Hematopoietic multipotent progenitor cell treated with erythropoietin and hydrocortisone succinate and interleukin-3 and kit ligand, for 6 days (in vitro differentiated cells): ENCODE measurements around the gene PRKG1.

Source experiments
- DNase-seq: peaks from one replicate; pipeline ENCODE4 v3.0.0-alpha.2; 2015

Gene PRKG1

GRCh38 chr10:51861051-51861450 is 786.8 kb downstream of the PRKG1 start:
- DNase-seq = no peak

GRCh38 chr10:51861731-51862130 is 787.4 kb downstream of the PRKG1 start:
- no peak for DNase-seq

- no peak for DNase-seq
Measured at GRCh38 chr10:51862149-51862548, 787.9 kb downstream of the PRKG1 start.

GRCh38 chr10:51867956-51868355 is 793.7 kb downstream of the PRKG1 start:
- DNase-seq = no peak

GRCh38 chr10:51874131-51874530 is 799.8 kb downstream of the PRKG1 start:
- no peak for DNase-seq

- DNase-seq = no peak
Measured at GRCh38 chr10:51875610-51876009, 801.3 kb downstream of the PRKG1 start.

GRCh38 chr10:51876503-51876902 is 802.2 kb downstream of the PRKG1 start:
- DNase-seq = no peak

GRCh38 chr10:51876979-51877378 is 802.7 kb downstream of the PRKG1 start:
- DNase-seq = no peak

GRCh38 chr10:51877636-51878035 is 803.3 kb downstream of the PRKG1 start:
- no peak for DNase-seq

GRCh38 chr10:51878695-51879094 is 804.4 kb downstream of the PRKG1 start:
- DNase-seq = no peak

GRCh38 chr10:51879238-51879637 is 805.0 kb downstream of the PRKG1 start:
- no peak for DNase-seq

GRCh38 chr10:51881213-51881612 is 806.9 kb downstream of the PRKG1 start:
- DNase-seq = no peak

- no peak for DNase-seq
Measured at GRCh38 chr10:51886438-51887068, 812.3 kb downstream of the PRKG1 start.

- no peak for DNase-seq
Measured at GRCh38 chr10:51888263-51888662, 814.0 kb downstream of the PRKG1 start.

- no peak for DNase-seq
Measured at GRCh38 chr10:51892313-51892712, 818.0 kb downstream of the PRKG1 start.

GRCh38 chr10:51892965-51893658 is 818.8 kb downstream of the PRKG1 start:
- peak; percentile 32 for DNase-seq

- DNase-seq = no peak
Measured at GRCh38 chr10:51894771-51895578, 820.7 kb downstream of the PRKG1 start.

GRCh38 chr10:51896849-51897248 is 822.6 kb downstream of the PRKG1 start:
- no peak for DNase-seq

GRCh38 chr10:51897560-51897959 is 823.3 kb downstream of the PRKG1 start:
- DNase-seq = no peak

GRCh38 chr10:51900180-51900579 is 825.9 kb downstream of the PRKG1 start:
- no peak for DNase-seq

GRCh38 chr10:51903675-51904074 is 829.4 kb downstream of the PRKG1 start:
- no peak for DNase-seq

- no peak for DNase-seq
Measured at GRCh38 chr10:51905032-51905431, 830.7 kb downstream of the PRKG1 start.

GRCh38 chr10:51907361-51907760 is 833.1 kb downstream of the PRKG1 start:
- no peak for DNase-seq

GRCh38 chr10:51910189-51910588 is 835.9 kb downstream of the PRKG1 start:
- no peak for DNase-seq
